SU-DHL-6 (cell line): ENCODE measurements around the gene RFTN1.

ENCODE experiments used
- H2AFZ ChIP-seq: fragments of 200-600 bp; sonication (generic); 2 replicates; pipeline ENCODE4 v1.6.1; 2014; ENCODE audit warnings: low read depth, mild to moderate bottlenecking, moderate library complexity, mixed read lengths, antibody characterized with exemption, low read length; ENCODE audit not compliant: severe bottlenecking
- H3F3A ChIP-seq: fragments of 200-600 bp; shearing (Covaris generic); 2 replicates; pipeline ENCODE4 v1.6.0; 2016; ENCODE audit warnings: antibody characterized with exemption, mild to moderate bottlenecking; ENCODE audit not compliant: insufficient read depth
- H3K27ac ChIP-seq: fragments of 200-600 bp; sonication (generic); 2 replicates; pipeline ENCODE4 v1.5.1; 2016; ENCODE audit warnings: low read depth, mild to moderate bottlenecking, low read length, moderate library complexity, mixed read lengths
- H3K27me3 ChIP-seq: fragments of 200-600 bp; sonication (generic), shearing (Covaris generic); 2 replicates; pipeline ENCODE4 v1.6.0; 2014; ENCODE audit warnings: mild to moderate bottlenecking, low read length
- H3K36me3 ChIP-seq: fragments of 200-600 bp; sonication (generic); 2 replicates; pipeline ENCODE4 v1.6.1; 2014; ENCODE audit warnings: mild to moderate bottlenecking, low read length, mixed read lengths
- H3K4me2 ChIP-seq: fragments of 300-600, 200-600 bp; shearing (Covaris generic), sonication (generic); 2 replicates; pipeline ENCODE4 v1.6.0; 2014; ENCODE audit warnings: low read length, low read depth, mild to moderate bottlenecking; ENCODE audit not compliant: poor library complexity, severe bottlenecking
- H3K4me3 ChIP-seq: fragments of 200-600 bp; sonication (generic); 2 replicates; pipeline ENCODE4 v1.5.1; 2014; ENCODE audit warnings: antibody characterized with exemption, low read length, mild to moderate bottlenecking, mixed read lengths; ENCODE audit not compliant: insufficient read depth, poor library complexity, severe bottlenecking
- H3K79me2 ChIP-seq: fragments of 200-600 bp; sonication (generic); 2 replicates; pipeline ENCODE4 v1.6.1; 2014; ENCODE audit warnings: mild to moderate bottlenecking, low read length, moderate library complexity; ENCODE audit not compliant: insufficient read depth
- H3K9ac ChIP-seq: fragments of 200-600 bp; sonication (generic); 2 replicates; pipeline ENCODE4 v1.7.0; 2014; ENCODE audit warnings: mild to moderate bottlenecking, low read length
- H3K9me2 ChIP-seq: fragments of 200-600 bp; sonication (generic); replicated peaks from 2 replicates; pipeline ENCODE4 v1.6.1; 2014; ENCODE audit warnings: low read length; ENCODE audit not compliant: insufficient read depth
- H3K9me3 ChIP-seq: fragments of 200-600 bp; sonication (generic); 2 replicates; pipeline ENCODE4 v1.6.1; 2014; ENCODE audit warnings: low read length, mixed read lengths; ENCODE audit not compliant: insufficient read depth
- H4K20me1 ChIP-seq: fragments of 200-600 bp; sonication (generic); 2 replicates; pipeline ENCODE4 v1.6.1; 2014; ENCODE audit warnings: low read depth, mild to moderate bottlenecking, antibody characterized with exemption, low read length, moderate library complexity, mixed read lengths
- CTCF ChIP-seq: fragments of 200-600 bp; sonication (generic); IDR thresholded peaks from one replicate; pipeline ENCODE4 v1.5.1; 2017; ENCODE audit warnings: antibody characterized with exemption, mild to moderate bottlenecking, low read length, moderate library complexity; ENCODE audit not compliant: insufficient read depth, poor library complexity, severe bottlenecking
- EZH2phosphoT487 ChIP-seq: fragments of 200-600 bp; sonication (generic), shearing (Covaris generic); conservative IDR thresholded peaks from 2 replicates; pipeline ENCODE4 v1.6.1; 2018; ENCODE audit warnings: mild to moderate bottlenecking, antibody characterized with exemption, low read length, moderate library complexity, mixed read lengths

Gene RFTN1

DNA sequence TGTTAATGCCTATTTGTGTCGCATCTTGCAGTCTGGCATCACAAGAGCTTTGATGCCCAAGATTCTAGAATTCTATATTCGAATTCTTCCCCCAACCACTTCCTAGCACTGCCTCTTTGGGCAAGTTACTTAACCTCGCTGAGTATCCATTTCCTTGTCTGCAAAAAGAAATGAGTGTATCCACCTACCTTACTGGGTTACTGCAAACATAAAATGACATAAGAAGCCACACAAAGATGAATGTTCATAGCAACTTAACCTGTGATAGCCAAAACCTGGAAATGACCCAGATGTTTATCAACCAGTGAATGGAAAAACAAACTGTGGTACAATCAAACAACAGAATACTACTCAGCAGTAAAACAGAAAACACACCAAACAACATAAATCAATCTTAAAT is 24.9 kb downstream of the RFTN1 start:
- Histone ChIP-seq H3K4me2 (no peak overlapping the region), H3K27ac (no peak overlapping the region), H3K79me2 (peaks cover 100% of the 10 kb centered on the region), H3K9me3 (no peaks in the 10 kb centered on the region), H3F3A (peaks cover 18% of the 10 kb centered on the region), H3K4me3 (no peak overlapping the region), H4K20me1 (peaks cover 21% of the 10 kb centered on the region), H3K9me2 (no peaks in the 10 kb centered on the region), H3K27me3 (no peaks in the 10 kb centered on the region), H3K9ac (no peak overlapping the region), H3K36me3 (peaks cover 46% of the 10 kb centered on the region), H2AFZ (no peak overlapping the region)
- TF ChIP-seq EZH2phosphoT487 (no peak), CTCF (no peak)

GRCh38 chr3:16487511-16488175 is 25.9 kb downstream of the RFTN1 start:
- Histone ChIP-seq H3K9me3 (no peaks in the 10 kb centered on the region), H3K9ac (no peak overlapping the region), H4K20me1 (peaks cover 21% of the 10 kb centered on the region; the same call in 1 of the 2 replicates), H3K9me2 (no peaks in the 10 kb centered on the region), H3K4me3 (no peak overlapping the region), H2AFZ (no peak overlapping the region), H3K79me2 (peaks cover 100% of the 10 kb centered on the region), H3F3A (peaks cover 18% of the 10 kb centered on the region), H3K27me3 (no peaks in the 10 kb centered on the region), H3K4me2 (no peak overlapping the region), H3K27ac (no peak overlapping the region), H3K36me3 (peaks cover 43% of the 10 kb centered on the region)
- no peak for TF ChIP-seq CTCF
- TF ChIP-seq EZH2phosphoT487: no peak

GRCh38 chr3:16486951-16487480 is 26.5 kb downstream of the RFTN1 start:
- Histone ChIP-seq H3K4me2 (no peak overlapping the region), H3K4me3 (no peak overlapping the region), H3K9ac (no peak overlapping the region), H4K20me1 (peaks cover 21% of the 10 kb centered on the region; the same call in 1 of the 2 replicates), H3K79me2 (peaks cover 100% of the 10 kb centered on the region), H3K27ac (peak overlapping the region; percentile 62; the same call in 1 of the 2 replicates), H3K9me2 (no peaks in the 10 kb centered on the region), H3F3A (peaks cover 23% of the 10 kb centered on the region), H3K36me3 (peaks cover 39% of the 10 kb centered on the region), H2AFZ (no peak overlapping the region), H3K27me3 (no peaks in the 10 kb centered on the region), H3K9me3 (no peaks in the 10 kb centered on the region)
- no peak for TF ChIP-seq CTCF
- no peak for TF ChIP-seq EZH2phosphoT487
